ENCODE measurements around the gene RCBTB1. TPM values are rescaled to one million over a fixed set of nuclear protein-coding genes. Genes with fewer than 3 reads are reported as not detected.

Gene RCBTB1
- total RNA-seq, 4 donors from 2014 or later = 2.0 to 15.1 (median 5.7) TPM

- Histone ChIP-seq H3K36me3 (peaks cover 0 to 49% (median 0%) of the 10 kb centered on the region in 3 donors), H3K27me3 (peaks cover 0 to 17% (median 0%) of the 10 kb centered on the region in 4 donors), H3K27ac (no peak overlapping the region), H3K4me1 (peaks cover 0 to 30% (median 0%) of the 10 kb centered on the region in 3 donors), H3K9me3 (no peaks in the 10 kb centered on the region), H3K4me3 (no peak overlapping the region)
- no peak for DNase-seq
- TF ChIP-seq CTCF (IDR thresholded peaks at IDR 0.05) = no peak
- TF ChIP-seq POLR2A (IDR thresholded peaks at IDR 0.05) = no peak
- 65 to 87% methylated on average over 4 to 5 of the region's 5 CpGs for whole genome bisulfite sequencing, 2 donors
- intact Hi-C loops (cut with DNase I) = no loop called here
These were observed 21.8 kb downstream of the RCBTB1 start for GRCh38 chr13:49563516-49563915.

GRCh38 chr13:49561062-49561410 lies 24.3 kb downstream of the RCBTB1 start:
- H3K9me3 ChIP-seq = no peaks in the 10 kb centered on the region
- H3K36me3 ChIP-seq = peaks cover 0 to 59% (median 0%) of the 10 kb centered on the region in 3 donors
- no peak overlapping the region for H3K27ac ChIP-seq
- no peak overlapping the region for H3K4me3 ChIP-seq
- DNase-seq = no peak
- no peak for TF ChIP-seq CTCF (IDR thresholded peaks at IDR 0.05)
- no peak for TF ChIP-seq POLR2A (IDR thresholded peaks at IDR 0.05)
- 76 to 79% methylated on average over 2 to 3 of the region's 3 CpGs for WGBS, 2 donors
- intact Hi-C loops (cut with DNase I) = no loop called here
- H3K27me3 ChIP-seq = no peaks in the 10 kb centered on the region
- H3K4me1 ChIP-seq = peaks cover 0 to 12% (median 0%) of the 10 kb centered on the region in 3 donors

GRCh38 chr13:49560270-49561061 lies 24.9 kb downstream of the RCBTB1 start:
- Histone ChIP-seq H3K4me1 (peaks cover 0 to 12% (median 0%) of the 10 kb centered on the region in 3 donors), H3K27ac (no peak overlapping the region), H3K4me3 (no peak overlapping the region), H3K9me3 (no peaks in the 10 kb centered on the region), H3K27me3 (no peaks in the 10 kb centered on the region), H3K36me3 (peaks cover 0 to 60% (median 0%) of the 10 kb centered on the region in 3 donors)
- TF ChIP-seq CTCF (IDR thresholded peaks at IDR 0.05) = peak in 2 of 6 experiments; percentile 15 to 18
- TF ChIP-seq POLR2A (IDR thresholded peaks at IDR 0.05) = no peak
- 37 to 42% methylated on average over 10 of the region's 10 CpGs for WGBS, 2 donors
- no peak for DNase-seq
- intact Hi-C loops (cut with DNase I) = no loop called here

- DNase-seq = no peak
- intact Hi-C loops (cut with DNase I) = no loop called here
- 95 to 96% methylated on average over 3 of the region's 3 CpGs for WGBS, 2 donors
These were observed 26.4 kb downstream of the RCBTB1 start for GRCh38 chr13:49559006-49559405.

More at GRCh38 chr13:49559006-49559405, 26.4 kb downstream of the RCBTB1 start:
- TF ChIP-seq POLR2A (IDR thresholded peaks at IDR 0.05) (no peak), CTCF (IDR thresholded peaks at IDR 0.05) (no peak)
- no peak overlapping the region for H3K27ac ChIP-seq
- no peaks in the 10 kb centered on the region for H3K27me3 ChIP-seq
- peaks cover 0 to 63% (median 0%) of the 10 kb centered on the region in 3 donors for H3K36me3 ChIP-seq
- no peaks in the 10 kb centered on the region for H3K9me3 ChIP-seq
- no peak overlapping the region for H3K4me3 ChIP-seq
- peaks cover 0 to 12% (median 0%) of the 10 kb centered on the region in 3 donors for H3K4me1 ChIP-seq
